Large intestine (tissue), 3 donors: Measurements from ENCODE around the gene FDX2. TPM values are rescaled to one million over a fixed set of nuclear protein-coding genes. Genes with fewer than 3 reads are reported as not detected.

Source experiments
- DNase-seq, 2 donors: peaks; one replicate each; pipeline versions ENCODE4 v3.0.0 to v3.0.0-alpha.2; 2013
- H3K27ac ChIP-seq: one replicate; pipeline ENCODE4 v1.5.1; 2013; ENCODE audit warnings: low read length
- H3K27me3 ChIP-seq: 2 replicates; pipeline ENCODE4 v1.6.1; 2013; ENCODE audit warnings: low read length; ENCODE audit not compliant: control insufficient read depth, insufficient read depth
- H3K36me3 ChIP-seq: 2 replicates; pipeline ENCODE4 v1.6.1; 2013; ENCODE audit warnings: low read length; ENCODE audit not compliant: control insufficient read depth, insufficient read depth
- H3K4me1 ChIP-seq: one replicate; pipeline ENCODE4 v1.6.1; 2013; ENCODE audit warnings: low read length; ENCODE audit not compliant: control insufficient read depth, insufficient read depth
- H3K4me3 ChIP-seq: one replicate; pipeline ENCODE4 v1.5.1; 2013; ENCODE audit warnings: low read length
- H3K9me3 ChIP-seq: one replicate; pipeline ENCODE4 v1.6.1; 2013; ENCODE audit warnings: mild to moderate bottlenecking, low read depth, low read length, moderate library complexity; ENCODE audit not compliant: control insufficient read depth
- WGBS: methylation state at CpG from one replicate; pipeline ENCODE4 v1.1.5; 2013; ENCODE audit warnings: low lambda C conversion rate; ENCODE audit not compliant: insufficient coverage; 5-methylcytosine and 5-hydroxymethylcytosine counted together
- polyA plus RNA-seq: library from polyadenylated mRNA; unstranded; fragments of 120-200 nt; gene quantifications from one replicate; pipeline ENCODE4 v1.2.1, GENCODE V29; 2013

Gene FDX2
- polyA plus RNA-seq, 1 donor = 17.9 TPM

GRCh38 chr19:10269333-10270179 is 46.3 kb downstream of the FDX2 start:
- WGBS = no CpG with 5 or more reads among the region's 59 CpGs
- H3K9me3 ChIP-seq = peaks cover 6% of the 10 kb centered on the region
- H3K4me1 ChIP-seq = peaks cover 16% of the 10 kb centered on the region
- peaks cover under 1% of the 10 kb centered on the region for H3K36me3 ChIP-seq
- DNase-seq = peak; percentile 76 to 77
- peaks cover 29% of the 10 kb centered on the region for H3K27me3 ChIP-seq
- peak overlapping the region; percentile 71 for H3K4me3 ChIP-seq
- peak overlapping the region; percentile 80 for H3K27ac ChIP-seq

- H3K27ac ChIP-seq = no peak overlapping the region
These were observed 47.7 kb downstream of the FDX2 start for GRCh38 chr19:10268071-10268470.

GRCh38 chr19:10266706-10267105 is 49.1 kb downstream of the FDX2 start:
- no peak overlapping the region for H3K4me3 ChIP-seq
- H3K4me1 ChIP-seq = peaks cover 16% of the 10 kb centered on the region
- peaks cover 6% of the 10 kb centered on the region for H3K9me3 ChIP-seq
- H3K27ac ChIP-seq = no peak overlapping the region
- 0% methylated on average over 1 of the region's 7 CpGs for WGBS
- H3K27me3 ChIP-seq = peaks cover 22% of the 10 kb centered on the region
- no peaks in the 10 kb centered on the region for H3K36me3 ChIP-seq
- DNase-seq = no peak

More at GRCh38 chr19:10268071-10268470, 47.7 kb downstream of the FDX2 start:
- Histone ChIP-seq H3K27me3 (peaks cover 29% of the 10 kb centered on the region), H3K9me3 (peaks cover 6% of the 10 kb centered on the region), H3K4me3 (no peak overlapping the region), H3K4me1 (peaks cover 16% of the 10 kb centered on the region), H3K36me3 (no peaks in the 10 kb centered on the region)
- DNase-seq = no peak
- no CpG with 5 or more reads among the region's 6 CpGs for WGBS

- no peak overlapping the region for H3K4me3 ChIP-seq
- H3K27ac ChIP-seq = no peak overlapping the region
- H3K4me1 ChIP-seq = no peaks in the 10 kb centered on the region
- no peaks in the 10 kb centered on the region for H3K27me3 ChIP-seq
- WGBS = no CpG with 5 or more reads among the region's 7 CpGs
- H3K9me3 ChIP-seq = no peaks in the 10 kb centered on the region
- no peak for DNase-seq
- peaks cover 11% of the 10 kb centered on the region for H3K36me3 ChIP-seq
These were observed 53.0 kb downstream of the FDX2 start for GRCh38 chr19:10262771-10263170.

GRCh38 chr19:10260141-10260584 is 55.7 kb downstream of the FDX2 start:
- DNase-seq = no peak
- H3K36me3 ChIP-seq = peaks cover 25% of the 10 kb centered on the region
- no peaks in the 10 kb centered on the region for H3K9me3 ChIP-seq
- no CpG with 5 or more reads among the region's 8 CpGs for WGBS
- no peak overlapping the region for H3K27ac ChIP-seq
- H3K4me1 ChIP-seq = no peaks in the 10 kb centered on the region
- no peaks in the 10 kb centered on the region for H3K27me3 ChIP-seq
- no peak overlapping the region for H3K4me3 ChIP-seq

Other genes starting within 250 kb of the FDX2 start
- gene SHFL, start 229.7 kb downstream of the FDX2 start, polyA plus RNA-seq = 44.5 TPM
- 6.6 TPM for gene ANGPTL6, start 213.3 kb downstream of the FDX2 start, polyA plus RNA-seq
- gene PPAN, start 209.7 kb downstream of the FDX2 start, polyA plus RNA-seq = 41.3 TPM
- gene P2RY11, start 204.3 kb downstream of the FDX2 start, polyA plus RNA-seq = 14.4 TPM
- 221 TPM for gene EIF3G, start 196.1 kb downstream of the FDX2 start, polyA plus RNA-seq
- gene DNMT1, start 121.1 kb downstream of the FDX2 start, polyA plus RNA-seq = 51.9 TPM
- gene S1PR2, start 84.7 kb downstream of the FDX2 start, polyA plus RNA-seq = 4.4 TPM
- gene MRPL4, start 63.8 kb downstream of the FDX2 start, polyA plus RNA-seq = 37.2 TPM
- 14.8 TPM for gene ICAM1, start 44.9 kb downstream of the FDX2 start, polyA plus RNA-seq
- gene ICAM4, start 29.1 kb downstream of the FDX2 start, polyA plus RNA-seq = 1.2 TPM
- 0.87 TPM for gene ICAM5, start 26.1 kb downstream of the FDX2 start, polyA plus RNA-seq
- 7.6 TPM for gene ZGLP1, start 6.2 kb downstream of the FDX2 start, polyA plus RNA-seq
- gene RAVER1, start 17.5 kb upstream of the FDX2 start, polyA plus RNA-seq = 45.2 TPM
- 5.3 TPM for gene ICAM3, start 23.6 kb upstream of the FDX2 start, polyA plus RNA-seq
- 111 TPM for gene TYK2, start 64.6 kb upstream of the FDX2 start, polyA plus RNA-seq
- gene CDC37, start 87.5 kb upstream of the FDX2 start, polyA plus RNA-seq = 155 TPM
- gene PDE4A, start 104.5 kb upstream of the FDX2 start, polyA plus RNA-seq = 2.2 TPM
- 36.7 TPM for gene KEAP1, start 187.3 kb upstream of the FDX2 start, polyA plus RNA-seq
- gene S1PR5, start 201.4 kb upstream of the FDX2 start, polyA plus RNA-seq = 0.96 TPM
- 30.0 TPM for gene ATG4D, start 227.9 kb upstream of the FDX2 start, polyA plus RNA-seq
- gene KRI1, start 250.0 kb upstream of the FDX2 start, polyA plus RNA-seq = 22.1 TPM